Measurements from ENCODE around the gene RPL11. TPM values are rescaled to one million over a fixed set of nuclear protein-coding genes. Genes with fewer than 3 reads are reported as not detected.
A peak's percentile ranks its signal among the peaks of the same experiment; 100 is the strongest.
"Not testable (repeated sequence)": the region's sequence is repeated elsewhere in the genome, so short reads cannot be mapped to it uniquely, and the experiment has no call there.

RPL11 gene
- polyA plus RNA-seq (ENCODE audit: insufficient read length in 4 of 4), result 1,000 to 10,000 TPM; 2,046 to 2,991 (median 2,419) TPM

DNA sequence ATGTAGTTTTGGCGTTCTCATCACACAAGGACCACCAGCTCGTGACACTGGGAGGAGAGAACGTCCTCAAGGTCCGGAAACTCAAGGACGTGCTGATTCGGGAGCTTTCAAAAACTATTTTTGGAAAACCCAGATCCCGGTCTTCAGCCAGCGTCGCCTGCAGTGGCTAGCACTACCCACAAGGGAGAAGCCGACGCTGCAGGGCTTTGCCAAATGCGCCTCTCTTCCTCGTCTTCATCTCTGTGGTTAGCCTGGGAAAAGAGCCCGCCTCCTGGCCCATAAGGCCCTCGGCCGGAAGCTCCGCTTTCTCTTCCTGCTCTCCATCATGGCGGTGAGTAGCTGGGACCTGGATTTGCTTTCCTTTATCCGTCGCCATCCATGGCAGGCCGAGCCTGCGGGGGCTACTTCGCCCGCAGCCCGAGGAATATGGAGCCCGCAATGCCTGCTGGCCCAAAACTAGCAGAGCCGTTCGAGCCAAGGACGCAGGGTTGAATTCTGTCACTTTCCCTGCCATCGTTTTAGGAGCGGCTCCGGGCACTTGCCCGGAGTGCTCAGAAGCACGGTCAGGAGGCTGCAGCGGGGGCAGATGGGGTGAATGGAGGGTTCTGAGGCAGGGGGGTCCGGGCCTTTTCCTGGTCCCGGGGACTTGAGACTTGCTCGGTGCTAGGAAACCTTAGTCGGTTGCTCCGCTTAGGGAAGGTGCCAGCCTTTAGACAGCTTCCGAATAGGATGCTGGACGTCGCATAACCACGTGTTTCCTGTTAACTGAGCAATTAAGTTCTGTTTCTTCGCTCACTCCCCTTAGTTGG, at the start of gene RPL11:
Gene RPL11 (plus strand): TSS at position 308 of the 809 bp plus-strand sequence. CDS start 18 bp downstream, at position 326.
- peak; percentile 80 to 91 (median 84) for DNase-seq (ENCODE audit: low read depth in 4 of 4, low spot score in 2 of 4)

GRCh38 chr1:23643736-23644554, 47.7 kb upstream of the RPL11 start:
- peak in 3 of 4 donors; percentile 73 to 78 (median 73) for DNase-seq (ENCODE audit: low read depth in 4 of 4, low spot score in 2 of 4)

GRCh38 chr1:23644555-23644866, 47.1 kb upstream of the RPL11 start:
- no peak for DNase-seq (ENCODE audit: low read depth in 4 of 4, low spot score in 2 of 4)

DNA sequence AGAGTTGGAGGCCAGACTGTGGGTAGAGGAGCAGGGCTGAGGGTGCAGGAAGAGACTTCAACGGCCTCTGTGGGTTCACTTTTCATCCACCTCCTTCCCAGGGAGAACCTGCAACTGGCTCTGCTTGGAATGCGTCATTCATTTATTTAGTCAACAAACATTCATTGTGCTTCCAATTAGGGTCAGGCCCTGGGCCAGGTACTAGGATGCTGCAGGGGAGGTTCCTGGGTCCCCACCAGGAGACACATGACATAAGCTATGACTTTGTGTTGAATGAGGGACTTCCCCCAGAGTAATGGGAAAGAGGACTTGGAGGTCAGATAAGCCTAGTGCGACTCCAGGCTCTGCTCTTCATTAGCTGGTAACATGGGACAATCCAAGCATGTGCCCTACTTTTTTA, 46.3 kb upstream of the RPL11 start:
- DNase-seq (ENCODE audit: low read depth in 4 of 4, low spot score in 2 of 4), result no peak

DNA sequence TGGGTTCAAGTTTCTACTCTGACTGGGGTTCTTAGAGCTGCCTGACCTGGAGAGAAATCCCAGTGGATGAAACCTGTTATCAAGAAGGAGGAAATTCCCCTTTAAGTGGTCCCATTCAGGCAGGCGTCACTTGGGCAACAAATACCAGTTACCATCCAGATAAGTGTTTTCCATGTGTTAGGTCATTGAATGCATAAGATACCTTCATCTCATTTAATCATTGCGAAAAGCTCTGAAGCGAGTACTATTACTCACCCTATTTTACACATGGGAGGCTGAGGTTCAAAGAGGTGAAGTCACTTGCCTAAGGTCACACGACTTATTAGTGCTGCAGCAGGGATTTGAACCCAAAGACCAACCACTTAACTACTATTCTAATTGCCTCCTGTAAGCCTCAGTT, 45.5 kb upstream of the RPL11 start:
- DNase-seq (ENCODE audit: low read depth in 4 of 4, low spot score in 2 of 4), result no peak

- DNase-seq (ENCODE audit: low read depth in 4 of 4, low spot score in 2 of 4), result no peak
These were observed 45.1 kb upstream of the RPL11 start for GRCh38 chr1:23646541-23646940.

DNA sequence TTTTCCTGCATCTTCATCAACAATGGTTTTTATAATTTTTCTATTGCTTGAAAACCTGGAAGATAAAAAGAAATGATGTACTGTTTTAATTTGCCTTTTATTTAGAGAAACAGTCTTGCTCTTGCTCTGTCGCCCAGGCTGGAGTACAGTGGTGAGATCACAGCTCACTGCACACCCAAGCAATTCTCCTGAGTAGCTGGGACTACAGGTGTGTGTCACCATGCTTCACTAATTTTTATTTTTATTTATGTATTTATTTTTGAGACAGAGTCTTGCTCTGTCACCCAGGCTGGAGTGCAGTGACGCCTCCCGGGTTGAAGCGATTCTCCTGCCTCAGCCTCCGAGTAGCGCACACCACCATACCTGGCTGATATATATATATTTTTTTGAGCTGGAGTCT, 43.0 kb upstream of the RPL11 start:
- no peak for DNase-seq (ENCODE audit: low read depth in 4 of 4, low spot score in 2 of 4)

GRCh38 chr1:23649157-23649556, 42.4 kb upstream of the RPL11 start:
- not testable (repeated sequence) for DNase-seq (ENCODE audit: low read depth in 4 of 4, low spot score in 2 of 4)

DNA sequence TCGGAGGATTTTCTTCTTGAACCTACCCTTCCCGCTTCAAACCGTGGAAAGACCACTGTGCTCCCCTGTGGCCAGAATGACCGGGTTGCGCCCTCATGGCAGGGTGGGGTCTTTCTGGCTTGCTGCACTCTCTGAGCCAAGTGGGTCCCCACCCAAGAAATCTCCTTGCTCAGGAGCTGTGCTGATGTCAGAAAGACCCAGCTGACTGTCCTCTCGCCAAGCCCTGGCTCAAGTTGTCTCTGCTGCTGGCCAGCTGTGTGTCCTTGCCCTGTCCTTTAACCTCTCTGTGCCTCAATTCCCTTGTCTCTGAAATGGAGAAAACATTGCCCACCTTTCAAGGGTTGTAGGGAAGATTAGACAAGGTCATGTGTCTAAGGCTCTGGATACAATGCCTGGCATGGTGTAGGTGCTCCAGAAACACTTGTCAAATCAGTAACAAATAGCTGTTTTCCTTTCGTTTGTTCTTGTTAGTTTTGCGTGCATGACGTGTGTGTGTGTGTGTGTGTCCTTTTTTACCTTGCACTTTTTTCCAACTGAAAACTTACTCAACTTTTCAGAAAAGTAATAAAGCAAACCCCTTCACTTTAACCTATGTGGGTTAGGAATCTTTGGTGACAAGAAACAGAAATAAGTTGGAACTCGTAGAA, 41.1 kb upstream of the RPL11 start:
- DNase-seq (ENCODE audit: low read depth in 4 of 4, low spot score in 2 of 4), result no peak

DNA sequence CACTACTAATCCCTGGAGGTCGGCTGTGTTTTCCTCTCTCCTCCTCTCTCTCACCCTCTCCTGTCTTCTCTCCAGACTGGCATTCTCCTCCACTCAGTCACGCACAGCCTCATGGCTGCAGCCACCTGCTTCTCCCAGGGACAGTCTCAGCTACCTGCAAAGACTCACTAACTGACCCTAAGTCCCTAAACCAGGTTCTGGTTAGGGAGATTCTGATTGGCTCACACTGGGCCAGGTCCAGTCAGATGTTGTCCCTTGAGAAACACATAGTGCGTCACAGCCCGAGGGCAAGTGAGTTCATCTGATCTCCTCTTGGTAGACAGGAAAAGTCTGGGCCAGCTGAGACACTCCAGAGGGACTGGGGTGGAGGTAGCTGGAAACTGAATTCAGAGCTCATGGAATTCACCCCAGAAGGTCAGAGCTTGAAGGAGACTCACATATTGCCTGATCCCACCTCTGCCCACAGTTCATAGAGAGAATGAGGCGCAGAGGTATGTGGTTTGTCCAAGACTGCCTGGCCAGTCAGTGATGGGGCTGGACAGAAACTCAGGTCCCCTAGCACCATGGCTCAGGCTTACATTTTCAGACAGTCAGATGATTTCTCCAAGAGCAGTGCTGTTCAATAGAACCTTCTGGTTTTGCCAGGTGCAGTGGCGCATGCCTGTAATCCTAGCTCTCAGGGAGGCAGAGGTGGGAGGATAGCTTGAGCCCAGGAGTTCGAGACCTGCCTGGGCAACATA, 40.4 kb upstream of the RPL11 start:
- DNase-seq (ENCODE audit: low read depth in 4 of 4, low spot score in 2 of 4), result no peak

DNA sequence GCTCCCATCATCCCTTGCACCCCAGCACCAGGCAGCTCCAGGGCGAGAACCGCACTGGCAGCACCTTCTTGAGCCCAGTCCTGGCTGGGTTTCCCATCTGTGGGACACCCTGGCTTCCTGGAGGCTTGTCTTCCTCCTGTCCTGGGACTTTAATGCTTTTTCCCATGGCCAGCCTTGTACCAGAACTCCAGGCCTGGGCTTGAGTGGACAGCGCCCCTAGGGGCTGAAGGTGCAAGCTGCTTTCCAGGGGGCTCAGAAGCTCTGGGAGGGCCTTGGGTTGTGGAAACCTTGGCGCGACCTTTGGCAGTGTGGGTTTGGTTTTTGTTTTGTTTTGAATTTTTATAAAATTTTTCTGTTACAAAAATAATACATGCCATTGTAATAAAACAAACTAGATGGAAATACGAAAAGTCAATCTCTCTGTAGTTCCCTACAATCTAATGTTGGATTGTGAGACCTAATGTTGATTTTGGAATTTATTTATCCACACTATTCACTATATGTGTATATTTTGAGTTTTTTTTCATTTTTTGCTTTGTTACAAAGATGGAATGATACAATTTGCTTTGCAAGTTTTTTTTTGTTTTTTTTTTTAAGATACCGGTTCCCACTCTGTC, 33.8 kb upstream of the RPL11 start:
- no peak for DNase-seq (ENCODE audit: low read depth in 4 of 4, low spot score in 2 of 4)

DNA sequence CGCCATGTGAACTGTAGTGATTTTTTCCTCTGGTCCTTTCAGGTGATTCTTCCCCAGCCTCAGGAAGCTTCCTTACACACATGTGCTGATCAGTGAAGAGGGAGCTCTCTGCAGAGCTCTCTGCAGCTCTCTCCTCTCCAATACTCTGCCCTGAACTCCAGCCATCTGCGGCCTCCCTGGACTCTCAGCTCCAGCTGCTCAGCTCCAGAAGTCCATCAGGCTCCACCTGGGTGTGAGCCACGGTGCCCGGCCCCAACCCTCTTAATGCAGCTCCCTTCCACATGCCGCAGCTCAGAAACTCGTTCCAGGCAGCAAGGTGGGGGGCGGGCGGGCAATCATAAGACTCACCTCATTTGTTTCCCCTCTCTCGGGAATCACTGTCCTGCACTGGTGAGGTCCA, 30.9 kb upstream of the RPL11 start:
- no peak for DNase-seq (ENCODE audit: low read depth in 4 of 4, low spot score in 2 of 4)

DNA sequence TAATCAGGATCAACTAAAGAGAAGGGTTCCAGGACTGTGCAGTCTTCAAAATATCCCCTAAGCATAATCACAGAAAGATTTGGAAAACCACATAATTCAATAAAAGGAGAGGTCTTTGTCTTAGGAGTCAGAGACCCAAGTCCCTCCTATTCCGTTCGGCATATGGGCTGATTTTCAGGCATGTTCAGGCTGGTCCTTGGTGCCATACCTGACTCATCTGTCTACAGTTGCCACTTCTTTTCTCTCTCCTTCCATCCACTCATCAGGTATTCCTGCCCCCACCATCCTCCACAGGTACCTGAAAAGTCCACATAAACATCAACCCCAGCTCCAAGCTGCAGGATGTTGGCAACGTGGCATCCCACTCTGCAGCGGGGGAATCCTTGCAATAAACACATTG, 29.7 kb upstream of the RPL11 start:
- no peak for DNase-seq (ENCODE audit: low read depth in 4 of 4, low spot score in 2 of 4)

DNA sequence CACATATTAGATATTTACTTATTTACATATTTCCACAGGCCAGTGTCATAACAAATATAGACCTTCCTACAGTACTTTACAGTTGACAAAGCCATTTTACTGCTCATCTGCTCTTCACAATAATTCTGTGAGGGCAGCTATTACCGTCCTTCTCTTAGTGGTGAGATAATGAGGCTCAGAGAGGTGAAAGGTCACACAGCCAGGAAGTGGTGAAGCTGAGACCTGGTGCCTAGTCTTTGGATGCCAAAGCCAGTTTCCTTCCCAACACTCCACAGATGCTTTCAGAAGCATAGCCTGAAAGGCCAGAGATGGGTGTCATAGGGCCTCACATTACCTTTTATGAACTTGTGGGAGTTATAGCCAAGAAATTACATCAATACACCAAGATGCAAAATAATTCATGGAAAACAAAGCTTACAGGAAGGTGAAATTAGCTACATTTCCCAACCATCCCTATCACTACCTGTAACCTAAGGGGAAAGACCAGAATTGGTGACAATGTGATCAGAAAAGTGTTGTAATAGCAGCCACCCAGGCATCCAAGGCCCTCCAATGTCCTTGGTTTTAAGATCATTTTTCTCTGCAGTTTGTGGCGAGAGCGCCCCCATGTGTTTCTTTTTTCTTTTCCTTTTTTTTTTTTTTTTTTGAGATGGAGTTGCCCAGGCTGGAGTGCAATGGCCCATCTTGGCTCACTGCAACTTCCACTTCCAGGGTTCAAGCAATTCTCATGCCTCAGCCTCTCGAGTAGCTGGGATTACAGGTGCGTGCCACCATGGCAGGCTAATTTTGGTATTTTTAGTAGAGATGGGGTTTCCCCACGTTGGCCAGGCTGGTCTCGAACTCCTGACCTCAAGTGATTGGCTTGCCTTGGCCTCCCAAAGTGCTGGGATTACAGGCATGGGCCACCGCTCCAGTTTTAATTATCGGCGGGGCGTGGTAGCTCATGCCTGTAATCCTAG, 26.5 kb upstream of the RPL11 start:
- DNase-seq (ENCODE audit: low read depth in 4 of 4, low spot score in 2 of 4), result no peak

DNA sequence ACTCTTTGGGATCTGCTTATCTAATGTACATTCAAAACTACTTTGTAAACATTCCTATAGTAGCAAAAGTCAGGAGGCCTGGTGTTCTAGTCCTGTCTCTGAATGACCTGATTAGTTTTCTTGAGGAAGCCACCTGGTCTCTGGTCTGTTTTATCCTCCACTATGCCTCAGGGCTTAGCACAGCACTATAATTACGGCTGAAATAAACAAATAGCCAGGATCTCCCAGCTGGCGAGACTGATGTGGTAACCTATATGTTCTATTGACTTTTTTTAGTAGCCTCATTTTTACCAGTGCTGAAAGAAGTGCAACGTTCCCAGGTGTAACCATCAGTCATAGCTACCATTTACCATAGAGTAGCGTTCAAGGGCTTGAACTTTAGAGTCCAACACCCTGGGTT, 24.2 kb upstream of the RPL11 start:
- no peak for DNase-seq (ENCODE audit: low read depth in 4 of 4, low spot score in 2 of 4)

- no peak for DNase-seq (ENCODE audit: low read depth in 4 of 4, low spot score in 2 of 4)
These were observed 20.9 kb upstream of the RPL11 start for GRCh38 chr1:23670709-23671108.

DNA sequence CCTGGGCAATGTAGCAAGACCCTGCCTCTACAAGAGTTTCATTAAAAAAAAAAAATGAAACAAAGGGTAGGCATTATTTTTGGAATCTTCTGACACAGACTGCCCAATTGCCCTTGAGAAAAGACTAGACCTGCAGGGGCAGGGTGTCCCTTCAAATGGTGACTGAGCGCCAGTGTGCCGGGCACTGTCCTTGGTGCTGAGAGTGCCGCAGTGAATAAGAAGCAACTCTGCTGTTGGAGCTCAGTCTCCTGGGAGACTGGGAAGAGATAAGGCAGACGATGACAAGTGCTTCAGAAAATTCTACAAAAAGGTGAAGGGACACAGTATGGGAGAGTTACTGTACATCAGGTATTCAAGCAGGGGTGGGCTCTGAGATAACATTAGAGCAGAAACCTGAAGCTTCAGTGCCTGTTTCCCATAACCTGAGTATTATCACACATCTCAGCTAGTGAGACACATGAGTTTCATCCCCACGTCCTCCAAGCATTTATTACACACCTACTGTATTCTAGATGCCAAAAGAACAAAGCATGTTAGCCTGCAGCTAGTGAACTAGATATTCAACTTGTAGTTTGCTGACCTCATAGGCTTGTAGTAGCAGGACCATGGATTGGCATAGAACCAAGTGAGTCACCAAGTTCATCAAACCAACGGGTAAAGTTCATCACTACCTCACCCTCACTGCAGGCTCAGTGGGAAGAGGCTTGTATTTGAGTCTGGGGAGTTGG, 18.4 kb upstream of the RPL11 start:
- peak in 1 of 4 donors; percentile 53 for DNase-seq (ENCODE audit: low read depth in 4 of 4, low spot score in 2 of 4)

GRCh38 chr1:23679815-23680214, 11.8 kb upstream of the RPL11 start:
- no peak for DNase-seq (ENCODE audit: low read depth in 4 of 4, low spot score in 2 of 4)

Measured in left renal cortex interstitium (tissue), 4 donors.